ENCODE measurements around the gene MAGEA8.
"Not testable (repeated sequence)": the region's sequence is repeated elsewhere in the genome, so short reads cannot be mapped to it uniquely, and the experiment has no call there.

Gene MAGEA8

DNA sequence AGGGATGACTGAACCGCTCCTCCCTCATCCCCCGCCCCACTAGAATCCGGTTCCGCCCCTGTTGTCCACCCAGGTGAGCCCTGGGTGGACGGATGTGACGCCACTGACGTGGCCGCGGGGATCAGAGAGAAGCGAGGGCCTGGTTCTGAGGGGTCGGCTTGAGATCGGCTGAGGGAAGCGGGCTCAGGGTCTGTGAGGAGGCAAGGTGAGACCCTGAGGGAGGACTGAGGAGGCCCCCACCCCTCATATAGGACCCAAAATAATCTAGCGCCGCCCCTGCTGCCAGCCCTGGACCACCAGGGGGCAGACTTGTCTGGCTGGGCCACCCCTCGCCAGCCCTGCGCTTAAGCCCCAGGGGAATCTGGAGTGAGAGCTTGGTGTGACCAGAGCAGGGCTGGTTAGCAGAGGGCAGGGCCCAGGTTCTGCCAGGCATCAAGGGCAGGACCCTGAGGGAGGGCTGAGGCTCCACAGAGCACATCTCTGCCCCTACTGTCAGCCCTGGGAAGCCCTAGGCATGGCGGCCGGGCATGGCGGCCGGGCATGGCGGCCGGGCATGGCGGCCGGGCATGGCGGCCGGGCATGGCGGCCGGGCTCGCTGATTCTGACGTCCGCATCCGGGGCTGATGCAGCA lies at the start of gene MAGEA8:
Gene MAGEA8 (plus strand): TSS at position 103 of the 631 bp plus-strand sequence. CDS start 3,090 bp downstream, outside the sequence.
- Mint-ChIP-seq H3K27ac (no peak within 1 kb of the TSS), H3K27me3 (peaks cover 1% of the 10 kb centered on the region), H3K36me3 (no peaks in the 10 kb centered on the region), H3K9me3 (no peaks in the 10 kb centered on the region), H3K4me3 (no peak within 1 kb of the TSS), H3K4me1 (no peaks in the 10 kb centered on the region)
- ATAC-seq (ENCODE audit: low read depth), result no peak
- no peak for DNase-seq (ENCODE audit: low spot score in 2 of 2)

- no peak overlapping the region for H3K4me3 Mint-ChIP-seq
- no peak for ATAC-seq (ENCODE audit: low read depth)
- no peaks in the 10 kb centered on the region for H3K9me3 Mint-ChIP-seq
- peaks cover 2% of the 10 kb centered on the region for H3K36me3 Mint-ChIP-seq
- peaks cover 8% of the 10 kb centered on the region for H3K27me3 Mint-ChIP-seq
- peaks cover 15% of the 10 kb centered on the region for H3K4me1 Mint-ChIP-seq
- DNase-seq (ENCODE audit: low spot score in 2 of 2), result no peak
- H3K27ac Mint-ChIP-seq, result no peak overlapping the region
Observed at GRCh38 chrX:149831473-149831872, 49.5 kb upstream of the MAGEA8 start.

- not testable (repeated sequence) for H3K4me3 Mint-ChIP-seq; H3K27ac Mint-ChIP-seq; H3K9me3 Mint-ChIP-seq; H3K27me3 Mint-ChIP-seq; H3K4me1 Mint-ChIP-seq; DNase-seq (ENCODE audit: low spot score in 2 of 2); H3K36me3 Mint-ChIP-seq; ATAC-seq (ENCODE audit: low read depth)
Observed at GRCh38 chrX:149836728-149837127, 44.3 kb upstream of the MAGEA8 start.

DNA sequence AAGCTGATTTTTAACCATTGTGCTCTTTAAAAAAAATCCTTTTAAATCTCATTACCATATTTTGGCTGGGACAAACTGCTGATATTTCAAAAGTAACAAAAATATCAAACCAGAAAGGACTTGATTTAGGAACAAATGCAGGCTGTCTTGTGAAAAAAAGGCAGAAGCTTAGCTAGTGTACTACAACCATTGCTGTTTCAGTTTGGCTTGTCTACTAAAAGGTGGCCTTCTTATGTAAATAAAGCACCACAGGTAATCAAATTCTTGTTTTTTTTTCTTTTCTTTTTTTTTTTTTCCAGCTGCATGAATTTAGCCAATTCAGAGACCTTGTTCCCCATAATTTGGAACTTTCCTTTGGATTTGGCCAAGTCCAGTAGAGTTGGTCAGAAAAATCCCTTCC lies 43.8 kb upstream of the MAGEA8 start:
- Mint-ChIP-seq H3K27ac (no peak overlapping the region), H3K9me3 (no peaks in the 10 kb centered on the region), H3K36me3 (no peaks in the 10 kb centered on the region), H3K4me3 (no peak overlapping the region), H3K4me1 (no peaks in the 10 kb centered on the region), H3K27me3 (peaks cover 6% of the 10 kb centered on the region)
- ATAC-seq (ENCODE audit: low read depth) (no peak), DNase-seq (ENCODE audit: low spot score in 2 of 2) (no peak)

DNA sequence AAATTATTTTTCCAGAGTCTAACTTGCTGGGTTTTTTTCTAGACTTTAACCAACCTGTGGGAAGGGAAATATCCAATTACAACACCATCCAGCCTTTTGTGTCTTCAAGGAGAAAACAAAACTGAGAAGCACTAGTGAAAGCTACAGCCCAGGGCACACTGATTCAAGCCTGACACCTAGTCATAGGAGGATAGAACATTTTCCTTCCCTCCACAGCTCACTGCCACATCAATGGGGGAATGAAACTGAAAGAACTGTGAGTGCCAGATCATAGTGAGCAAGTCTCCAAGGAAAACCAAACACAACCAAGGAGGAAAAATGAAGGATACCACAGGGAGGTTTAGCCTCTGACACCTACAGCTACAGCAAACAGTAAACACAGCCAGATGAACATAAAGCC lies 43.3 kb upstream of the MAGEA8 start:
- Mint-ChIP-seq H3K27me3 (peaks cover 6% of the 10 kb centered on the region), H3K4me3 (no peak overlapping the region), H3K4me1 (no peaks in the 10 kb centered on the region), H3K27ac (no peak overlapping the region), H3K9me3 (no peaks in the 10 kb centered on the region), H3K36me3 (no peaks in the 10 kb centered on the region)
- ATAC-seq (ENCODE audit: low read depth) (no peak), DNase-seq (ENCODE audit: low spot score in 2 of 2) (no peak)

GRCh38 chrX:149841929-149842328 lies 39.1 kb upstream of the MAGEA8 start:
- DNase-seq (ENCODE audit: low spot score in 2 of 2), result no peak
- Mint-ChIP-seq H3K36me3 (no peaks in the 10 kb centered on the region), H3K27ac (no peak overlapping the region), H3K4me3 (no peak overlapping the region), H3K27me3 (peaks cover 6% of the 10 kb centered on the region), H3K9me3 (no peaks in the 10 kb centered on the region), H3K4me1 (no peaks in the 10 kb centered on the region)
- no peak for ATAC-seq (ENCODE audit: low read depth)

- ATAC-seq (ENCODE audit: low read depth) (no peak), DNase-seq (ENCODE audit: low spot score in 2 of 2) (no peak)
- no peak overlapping the region for H3K27ac Mint-ChIP-seq
- no peak overlapping the region for H3K4me3 Mint-ChIP-seq
- H3K9me3 Mint-ChIP-seq, result no peaks in the 10 kb centered on the region
- H3K36me3 Mint-ChIP-seq, result no peaks in the 10 kb centered on the region
- peaks cover 11% of the 10 kb centered on the region for H3K27me3 Mint-ChIP-seq
- H3K4me1 Mint-ChIP-seq, result no peaks in the 10 kb centered on the region
Observed at GRCh38 chrX:149845385-149845784, 35.6 kb upstream of the MAGEA8 start.

- ATAC-seq (ENCODE audit: low read depth) (no peak), DNase-seq (ENCODE audit: low spot score in 2 of 2) (no peak)
- no peak overlapping the region for H3K4me3 Mint-ChIP-seq
- H3K4me1 Mint-ChIP-seq, result no peaks in the 10 kb centered on the region
- H3K9me3 Mint-ChIP-seq, result no peaks in the 10 kb centered on the region
- H3K27me3 Mint-ChIP-seq, result peaks cover 7% of the 10 kb centered on the region
- H3K36me3 Mint-ChIP-seq, result no peaks in the 10 kb centered on the region
- no peak overlapping the region for H3K27ac Mint-ChIP-seq
Observed at GRCh38 chrX:149846789-149847188, 34.2 kb upstream of the MAGEA8 start.

DNA sequence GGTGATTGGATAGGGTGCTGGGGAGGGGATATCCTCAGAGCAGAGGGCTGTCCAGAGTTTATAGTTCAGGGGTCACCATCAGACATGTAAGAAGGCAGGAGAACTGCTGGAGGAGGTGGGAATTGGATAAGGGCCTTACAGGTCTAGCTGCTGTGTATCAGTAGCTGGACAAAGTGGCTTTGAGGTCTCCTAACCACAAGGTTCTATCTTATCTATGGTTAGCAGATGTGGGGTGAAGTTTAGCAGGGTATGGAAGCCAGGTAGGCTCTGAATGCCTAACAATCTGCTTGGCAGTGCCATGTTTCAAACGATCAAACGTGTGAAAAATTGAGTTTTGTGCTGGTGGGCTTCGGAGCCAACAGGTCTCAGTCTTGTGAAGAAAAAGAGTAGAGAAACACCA lies 32.1 kb upstream of the MAGEA8 start:
- Mint-ChIP-seq H3K4me3 (no peak overlapping the region), H3K27me3 (peaks cover 5% of the 10 kb centered on the region), H3K27ac (no peak overlapping the region), H3K4me1 (no peaks in the 10 kb centered on the region), H3K36me3 (no peaks in the 10 kb centered on the region), H3K9me3 (no peaks in the 10 kb centered on the region)
- ATAC-seq (ENCODE audit: low read depth), result no peak
- DNase-seq (ENCODE audit: low spot score in 2 of 2), result no peak

DNA sequence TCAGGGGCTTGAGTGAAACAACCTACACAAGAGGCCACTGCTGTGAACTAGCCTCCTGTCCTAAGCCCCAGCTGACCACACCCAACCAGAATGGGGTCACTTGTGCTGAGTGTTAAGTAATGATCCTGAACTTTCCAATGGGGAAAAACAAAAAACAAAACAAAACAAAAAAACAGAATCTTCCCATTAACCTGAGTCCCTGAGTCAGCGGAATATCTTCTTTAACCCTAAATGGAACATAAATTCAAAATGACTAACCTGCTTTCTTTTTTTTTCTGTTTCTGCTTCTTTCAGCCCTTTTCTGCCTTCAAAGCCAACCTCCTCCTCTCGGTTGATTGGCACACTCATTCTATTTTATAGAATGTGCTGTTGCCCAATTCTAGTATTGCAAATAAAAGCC lies 31.2 kb upstream of the MAGEA8 start:
- no peaks in the 10 kb centered on the region for H3K9me3 Mint-ChIP-seq
- no peaks in the 10 kb centered on the region for H3K4me1 Mint-ChIP-seq
- ATAC-seq (ENCODE audit: low read depth), result no peak
- no peak overlapping the region for H3K4me3 Mint-ChIP-seq
- no peak overlapping the region for H3K27ac Mint-ChIP-seq
- no peak for DNase-seq (ENCODE audit: low spot score in 2 of 2)
- H3K36me3 Mint-ChIP-seq, result no peaks in the 10 kb centered on the region
- H3K27me3 Mint-ChIP-seq, result peaks cover 5% of the 10 kb centered on the region

- no peaks in the 10 kb centered on the region for H3K4me1 Mint-ChIP-seq
- H3K4me3 Mint-ChIP-seq, result no peak overlapping the region
- no peak for DNase-seq (ENCODE audit: low spot score in 2 of 2)
- no peak for ATAC-seq (ENCODE audit: low read depth)
- H3K9me3 Mint-ChIP-seq, result no peaks in the 10 kb centered on the region
- no peaks in the 10 kb centered on the region for H3K36me3 Mint-ChIP-seq
- no peak overlapping the region for H3K27ac Mint-ChIP-seq
- peaks cover 5% of the 10 kb centered on the region for H3K27me3 Mint-ChIP-seq
Observed at GRCh38 chrX:149851864-149852263, 29.1 kb upstream of the MAGEA8 start.

DNA sequence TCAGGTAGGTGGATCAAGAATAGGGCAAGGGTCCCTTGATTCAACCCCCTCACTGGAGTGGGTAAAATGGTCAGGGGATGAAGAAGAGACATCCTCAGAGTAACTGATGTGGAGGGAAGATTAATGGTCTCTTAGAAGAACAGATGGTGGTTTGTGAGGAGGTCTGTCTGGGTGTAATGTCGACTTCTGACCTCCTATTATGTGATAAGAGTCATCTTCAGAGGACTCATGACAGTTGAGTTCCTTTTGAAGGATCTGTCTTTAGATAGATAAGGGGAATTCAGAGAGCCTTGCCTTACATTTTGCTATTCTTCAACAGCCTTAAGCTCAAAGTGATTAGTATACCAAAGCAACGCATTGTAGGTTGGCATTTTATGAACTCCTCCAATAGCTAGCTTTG lies 27.1 kb upstream of the MAGEA8 start:
- Mint-ChIP-seq H3K27me3 (peaks cover 8% of the 10 kb centered on the region), H3K4me3 (no peak overlapping the region), H3K36me3 (no peaks in the 10 kb centered on the region), H3K9me3 (no peaks in the 10 kb centered on the region), H3K27ac (no peak overlapping the region), H3K4me1 (no peaks in the 10 kb centered on the region)
- DNase-seq (ENCODE audit: low spot score in 2 of 2) (no peak), ATAC-seq (ENCODE audit: low read depth) (no peak)

GRCh38 chrX:149858592-149858991 lies 22.4 kb upstream of the MAGEA8 start:
- ATAC-seq (ENCODE audit: low read depth), result no peak
- no peak overlapping the region for H3K27ac Mint-ChIP-seq
- no peak overlapping the region for H3K4me3 Mint-ChIP-seq

DNA sequence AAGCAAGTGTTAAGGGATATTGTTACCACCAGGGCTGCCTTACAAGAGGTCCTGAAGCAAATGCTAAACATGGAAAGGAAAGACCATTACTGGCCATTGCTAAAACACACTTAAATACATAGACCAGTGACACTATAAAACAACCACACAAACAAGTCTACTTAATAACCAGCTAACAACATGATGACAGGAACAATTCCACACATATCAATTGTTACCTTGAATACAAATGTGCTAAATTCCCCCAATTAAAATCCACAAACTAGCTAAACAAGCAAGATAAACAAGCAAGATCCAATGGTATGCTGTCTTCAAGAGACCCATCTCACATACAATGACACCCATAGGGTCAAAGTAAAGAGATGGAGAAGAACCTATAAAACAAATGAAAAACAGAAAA lies 20.5 kb upstream of the MAGEA8 start:
- no peak overlapping the region for H3K4me3 Mint-ChIP-seq
- ATAC-seq (ENCODE audit: low read depth) (no peak), DNase-seq (ENCODE audit: low spot score in 2 of 2) (no peak)
- peaks cover 8% of the 10 kb centered on the region for H3K27me3 Mint-ChIP-seq
- H3K9me3 Mint-ChIP-seq, result peaks cover 5% of the 10 kb centered on the region
- no peaks in the 10 kb centered on the region for H3K4me1 Mint-ChIP-seq
- H3K27ac Mint-ChIP-seq, result no peak overlapping the region
- peaks cover 5% of the 10 kb centered on the region for H3K36me3 Mint-ChIP-seq

More at GRCh38 chrX:149858592-149858991, 22.4 kb upstream of the MAGEA8 start:
- Mint-ChIP-seq H3K4me1 (no peaks in the 10 kb centered on the region), H3K27me3 (peaks cover 8% of the 10 kb centered on the region), H3K36me3 (peaks cover 5% of the 10 kb centered on the region), H3K9me3 (peaks cover 5% of the 10 kb centered on the region)
- DNase-seq (ENCODE audit: low spot score in 2 of 2), result no peak

DNA sequence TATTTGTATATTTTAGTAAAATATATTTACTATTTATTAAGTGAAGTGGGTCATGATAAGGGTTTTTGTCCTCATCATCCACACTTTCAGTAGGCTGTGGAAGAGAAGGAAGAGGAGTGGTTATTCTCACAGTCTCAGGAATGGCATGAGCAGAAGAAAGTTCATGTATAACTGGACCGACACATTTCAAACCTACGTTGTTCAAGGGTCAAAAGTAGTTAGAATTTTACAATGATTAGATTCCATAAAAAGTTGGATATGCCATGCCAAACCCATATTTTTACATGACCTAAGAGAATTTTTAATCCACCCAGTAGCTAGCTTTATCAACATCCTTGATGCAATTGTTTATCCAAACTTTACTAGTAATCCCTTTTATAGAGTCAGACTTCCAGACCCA lies 15.6 kb upstream of the MAGEA8 start:
- no peaks in the 10 kb centered on the region for H3K4me1 Mint-ChIP-seq
- no peak for DNase-seq (ENCODE audit: low spot score in 2 of 2)

More for the DNA sequence above, 15.6 kb upstream of the MAGEA8 start:
- no peak for ATAC-seq (ENCODE audit: low read depth)
- no peak overlapping the region for H3K4me3 Mint-ChIP-seq
- peaks cover 1% of the 10 kb centered on the region for H3K27me3 Mint-ChIP-seq
- H3K36me3 Mint-ChIP-seq, result peaks cover 2% of the 10 kb centered on the region
- H3K9me3 Mint-ChIP-seq, result peaks cover 4% of the 10 kb centered on the region
- no peak overlapping the region for H3K27ac Mint-ChIP-seq

Data from memory B cell (primary cell).